K562 (cell line): ENCODE measurements around the gene SEC16A. TPM values are rescaled to one million over a fixed set of nuclear protein-coding genes. Genes with fewer than 3 reads are reported as not detected.

ENCODE experiments used
- ARID4B ChIP-seq: sonication (generic); formaldehyde crosslinking; IDR thresholded peaks from 2 replicates; pipeline ENCODE4 v1.8.0; 2022; ENCODE audit warnings: mild to moderate bottlenecking, missing genetic modification reagents
- BRF2 ChIP-seq: IDR thresholded peaks from 3 replicates; pipeline ENCODE4 v1.6.1; 2011; ENCODE audit warnings: borderline replicate concordance, mild to moderate bottlenecking; ENCODE audit not compliant: insufficient read length, insufficient read depth
- CBFB ChIP-seq: sonication (generic); formaldehyde crosslinking; IDR thresholded peaks from 2 replicates; pipeline ENCODE4 v1.4.0; 2020; ENCODE audit warnings: mild to moderate bottlenecking, missing genetic modification reagents
- CCNT2 ChIP-seq: IDR thresholded peaks from 2 replicates; pipeline ENCODE4 v1.6.1; 2011; ENCODE audit warnings: borderline replicate concordance, low read depth, mild to moderate bottlenecking, moderate library complexity, mixed read lengths, low read length; ENCODE audit not compliant: insufficient read length; ENCODE audit errors: extremely low read depth
- ETV5 ChIP-seq: sonication (generic); formaldehyde crosslinking; IDR thresholded peaks from 2 replicates; pipeline ENCODE4 v1.4.0; 2020; ENCODE audit warnings: low read depth, mild to moderate bottlenecking, missing genetic modification reagents
- NRF1 ChIP-seq, 2 experiments: fragments of 450-650 bp; IDR thresholded peaks in 1 of 2; conservative IDR thresholded peaks in 1 of 2; 2 replicates each; pipeline ENCODE4 v1.6.1; 2014; ENCODE audit warnings: mild to moderate bottlenecking in 2 of 2
- TCF15 ChIP-seq: fragments of 250-450 bp; sonication (Bioruptor Pico); IDR thresholded peaks from 2 replicates; pipeline ENCODE4 v1.8.0; 2022; ENCODE audit warnings: moderate library complexity, mild to moderate bottlenecking, inconsistent platforms
- UBTF ChIP-seq, 2 experiments: IDR thresholded peaks; 2 replicates each; pipeline ENCODE4 v1.6.1; 2012; ENCODE audit warnings: improper control_type of control experiment in 2 of 2, low read depth in 2 of 2, low read length in 2 of 2, borderline replicate concordance in 1 of 2
- ZBTB7A ChIP-seq: IDR thresholded peaks from 2 replicates; pipeline ENCODE4 v1.6.1; 2011; ENCODE audit warnings: low read depth, mild to moderate bottlenecking, low read length, moderate library complexity, borderline replicate concordance; ENCODE audit not compliant: control insufficient read depth
- ZNF124 ChIP-seq: sonication (generic); formaldehyde crosslinking; IDR thresholded peaks from 2 replicates; pipeline ENCODE4 v1.8.1; 2022; ENCODE audit warnings: missing genetic modification reagents
- polyA plus RNA-seq, 8 experiments: library from polyadenylated mRNA; depleted of rRNA in 4 of 8; stranded (reverse) in 5 of 8; unstranded in 3 of 8; fragments of >200 nt; fragmentation: Nextera tagmentation in 2 of 8; fragmentation: Illumina TruSeq in 1 of 8; extraction: Ambion mirVana in 2 of 8; extraction: Trizol in 1 of 8; gene quantifications; 2 replicates each; pipeline versions ENCODE4 v1.2.1 to v1.2.3, GENCODE V29; 2011 to 2014; ENCODE audit warnings: inconsistent platforms in 1 of 8, missing spikeins in 1 of 8
- total RNA-seq, 7 experiments: library from RNA; depleted of rRNA in 6 of 7; stranded (reverse); fragments of >200 nt in 6 of 7; fragmentation: Illumina TruSeq in 2 of 7; extraction: Trizol in 2 of 7; gene quantifications; 2 replicates each; pipeline versions ENCODE4 v1.2.1 to v1.2.3, GENCODE V29; 2011 to 2021; ENCODE audit warnings: low replicate concordance in 1 of 7

SEC16A gene
- total and polyA plus RNA-seq, 9 of the 15 experiments (the other 6 are each of a cell fraction or from before 2014, with no cell fraction given): 8.3 to 62.8 (median 14.0) TPM

GRCh38 chr9:136438548-136439480, 44.0 kb downstream of the SEC16A start (continued):
- TF ChIP-seq ETV5 (0 out of 2 replicates have a peak, but pooled peaks have one; percentile 45), ARID4B (peak; percentile 50; the same call in 1 of the 2 replicates), ZBTB7A (peak; percentile 37), UBTF (IDR thresholded peaks at IDR 0.05; ENCODE audit: borderline replicate concordance in 1 of 2, low read depth in 2 of 2, low read length in 2 of 2) (peak; percentile 56 to 77; a peak in 1 of 4 replicates), ZNF124 (CRISPR knock-in tag) (peak; percentile 53; the same call in 1 of the 2 replicates), TCF15 (CRISPR knock-in tag) (no peak), CCNT2 (peak; percentile 16), CBFB (CRISPR knock-in tag) (0 out of 2 replicates have a peak, but pooled peaks have one; percentile 66), BRF2 (no peak), NRF1 (conservative IDR thresholded peaks at IDR 0.05 in 1 of 2, IDR thresholded peaks at IDR 0.05 in 1 of 2) (peak; percentile 46 to 54; a peak in 3 of 4 replicates)
